ENCODE results near the gene SNX10.
A peak's percentile ranks its signal among the peaks of the same experiment; 100 is the strongest.

The SNX10 gene

DNA sequence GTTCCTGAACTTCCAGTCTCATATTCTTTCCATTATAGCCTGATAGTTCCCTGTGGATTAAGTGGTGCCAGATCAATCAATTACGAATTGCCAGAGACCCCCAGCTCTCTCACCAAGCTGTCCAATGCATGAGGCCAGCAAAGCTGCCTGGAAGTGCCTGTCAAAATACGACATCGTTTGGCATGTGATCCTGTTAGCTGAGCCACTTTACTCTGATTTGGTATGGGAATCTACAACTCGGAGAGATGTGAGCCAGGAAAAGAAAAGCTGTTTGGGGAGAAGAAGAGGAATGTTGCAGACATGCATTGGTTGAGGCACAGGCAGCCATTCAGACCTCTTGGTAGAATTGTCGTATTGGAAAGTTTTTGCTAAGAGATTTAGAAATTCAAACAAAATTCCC lies 3.9 kb downstream of the SNX10 start:
- 0 out of 2 replicates have a peak overlapping the region, but pooled peaks have one; percentile 93 for H3K4me2 ChIP-seq (ENCODE audit: low read length)
- no peak overlapping the region for H2AFZ ChIP-seq (ENCODE audit: low read length)
- H3K27me3 ChIP-seq (ENCODE audit: insufficient read depth, low read length), result no peaks in the 10 kb centered on the region
- H3K9me3 ChIP-seq (ENCODE audit: low read length), result no peaks in the 10 kb centered on the region
- no peak overlapping the region for H3K27ac ChIP-seq (ENCODE audit: low read depth, low read length, poor library complexity, severe bottlenecking)
- TF ChIP-seq, protein P1, sequence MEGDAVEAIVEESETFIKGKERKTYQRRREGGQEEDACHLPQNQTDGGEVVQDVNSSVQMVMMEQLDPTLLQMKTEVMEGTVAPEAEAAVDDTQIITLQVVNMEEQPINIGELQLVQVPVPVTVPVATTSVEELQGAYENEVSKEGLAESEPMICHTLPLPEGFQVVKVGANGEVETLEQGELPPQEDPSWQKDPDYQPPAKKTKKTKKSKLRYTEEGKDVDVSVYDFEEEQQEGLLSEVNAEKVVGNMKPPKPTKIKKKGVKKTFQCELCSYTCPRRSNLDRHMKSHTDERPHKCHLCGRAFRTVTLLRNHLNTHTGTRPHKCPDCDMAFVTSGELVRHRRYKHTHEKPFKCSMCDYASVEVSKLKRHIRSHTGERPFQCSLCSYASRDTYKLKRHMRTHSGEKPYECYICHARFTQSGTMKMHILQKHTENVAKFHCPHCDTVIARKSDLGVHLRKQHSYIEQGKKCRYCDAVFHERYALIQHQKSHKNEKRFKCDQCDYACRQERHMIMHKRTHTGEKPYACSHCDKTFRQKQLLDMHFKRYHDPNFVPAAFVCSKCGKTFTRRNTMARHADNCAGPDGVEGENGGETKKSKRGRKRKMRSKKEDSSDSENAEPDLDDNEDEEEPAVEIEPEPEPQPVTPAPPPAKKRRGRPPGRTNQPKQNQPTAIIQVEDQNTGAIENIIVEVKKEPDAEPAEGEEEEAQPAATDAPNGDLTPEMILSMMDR (IDR thresholded peaks at IDR 0.05; ENCODE audit: low read length), result no peak
- TF ChIP-seq EZH2 (IDR thresholded peaks at IDR 0.05; ENCODE audit: borderline replicate concordance, low read length), result no peak
- H3K36me3 ChIP-seq (ENCODE audit: insufficient read depth, low read length), result peaks cover 40% of the 10 kb centered on the region
- H3K9ac ChIP-seq (ENCODE audit: low read length), result no peak overlapping the region
- peaks cover 36% of the 10 kb centered on the region for H3K4me1 ChIP-seq (ENCODE audit: insufficient read depth, low read length, severe bottlenecking)
- peaks cover 58% of the 10 kb centered on the region for H3K79me2 ChIP-seq (ENCODE audit: insufficient read depth, low read length)
- H3F3A ChIP-seq (ENCODE audit: insufficient read depth, low read length), result peaks cover 10% of the 10 kb centered on the region; the same call in 1 of the 2 replicates
- no peaks in the 10 kb centered on the region for H4K20me1 ChIP-seq (ENCODE audit: insufficient read depth, low read length)
- no peaks in the 10 kb centered on the region for H3K9me2 ChIP-seq (ENCODE audit: low read depth, low read length)
- no peak overlapping the region for H3K4me3 ChIP-seq (ENCODE audit: low read depth, low read length, poor library complexity, severe bottlenecking)

GRCh38 chr7:26298472-26299058 lies 6.9 kb downstream of the SNX10 start:
- H3K4me1 ChIP-seq (ENCODE audit: insufficient read depth, low read length, severe bottlenecking), result peaks cover 17% of the 10 kb centered on the region
- H3K36me3 ChIP-seq (ENCODE audit: insufficient read depth, low read length), result peaks cover 61% of the 10 kb centered on the region
- no peak for TF ChIP-seq EZH2 (IDR thresholded peaks at IDR 0.05; ENCODE audit: borderline replicate concordance, low read length)
- TF ChIP-seq, protein P1 (IDR thresholded peaks at IDR 0.05; ENCODE audit: low read length), result no peak
- H3K9me3 ChIP-seq (ENCODE audit: low read length), result no peaks in the 10 kb centered on the region
- H3K4me3 ChIP-seq (ENCODE audit: low read depth, low read length, poor library complexity, severe bottlenecking), result no peak overlapping the region
- no peak overlapping the region for H2AFZ ChIP-seq (ENCODE audit: low read length)
- peaks cover 3% of the 10 kb centered on the region; the same call in 1 of the 2 replicates for H3F3A ChIP-seq (ENCODE audit: insufficient read depth, low read length)
- no peaks in the 10 kb centered on the region for H4K20me1 ChIP-seq (ENCODE audit: insufficient read depth, low read length)
- no peak overlapping the region for H3K9ac ChIP-seq (ENCODE audit: low read length)
- no peaks in the 10 kb centered on the region for H3K27me3 ChIP-seq (ENCODE audit: insufficient read depth, low read length)
- peaks cover 53% of the 10 kb centered on the region for H3K79me2 ChIP-seq (ENCODE audit: insufficient read depth, low read length)
- no peak overlapping the region for H3K4me2 ChIP-seq (ENCODE audit: low read length)
- no peaks in the 10 kb centered on the region for H3K9me2 ChIP-seq (ENCODE audit: low read depth, low read length)
- no peak overlapping the region for H3K27ac ChIP-seq (ENCODE audit: low read depth, low read length, poor library complexity, severe bottlenecking)

GRCh38 chr7:26305090-26305868 lies 13.6 kb downstream of the SNX10 start:
- Histone ChIP-seq H3K9me3 (ENCODE audit: low read length) (no peaks in the 10 kb centered on the region), H2AFZ (ENCODE audit: low read length) (no peak overlapping the region), H4K20me1 (ENCODE audit: insufficient read depth, low read length) (no peaks in the 10 kb centered on the region), H3K27ac (ENCODE audit: low read depth, low read length, poor library complexity, severe bottlenecking) (peak overlapping the region; percentile 11), H3K4me3 (ENCODE audit: low read depth, low read length, poor library complexity, severe bottlenecking) (no peak overlapping the region), H3K36me3 (ENCODE audit: insufficient read depth, low read length) (peaks cover 75% of the 10 kb centered on the region), H3K4me2 (ENCODE audit: low read length) (peak overlapping the region; percentile 6; the same call in 1 of the 2 replicates), H3K79me2 (ENCODE audit: insufficient read depth, low read length) (peaks cover 9% of the 10 kb centered on the region; the same call in 1 of the 2 replicates), H3F3A (ENCODE audit: insufficient read depth, low read length) (no peaks in the 10 kb centered on the region), H3K4me1 (ENCODE audit: insufficient read depth, low read length, severe bottlenecking) (peaks cover 15% of the 10 kb centered on the region), H3K9me2 (ENCODE audit: low read depth, low read length) (no peaks in the 10 kb centered on the region), H3K9ac (ENCODE audit: low read length) (no peak overlapping the region; the same call in 1 of the 2 replicates), H3K27me3 (ENCODE audit: insufficient read depth, low read length) (no peaks in the 10 kb centered on the region)
- TF ChIP-seq EZH2 (IDR thresholded peaks at IDR 0.05; ENCODE audit: borderline replicate concordance, low read length), result no peak
- TF ChIP-seq, protein P1 (IDR thresholded peaks at IDR 0.05; ENCODE audit: low read length), result no peak

Data from OCI-LY1 (cell line).